GM19328 (cell line): ENCODE measurements around the gene ALG12.

Source experiments
- ATAC-seq: cut with Tn5 transposase; IDR thresholded peaks from one replicate; pipeline ENCODE4 v1.9.1; 2021; ENCODE audit warnings: mild to moderate bottlenecking, moderate library complexity; ENCODE audit not compliant: unreplicated experiment

Gene ALG12

GRCh38 chr22:49933236-49934159 is 15.3 kb upstream of the ALG12 start:
- no peak for ATAC-seq

DNA sequence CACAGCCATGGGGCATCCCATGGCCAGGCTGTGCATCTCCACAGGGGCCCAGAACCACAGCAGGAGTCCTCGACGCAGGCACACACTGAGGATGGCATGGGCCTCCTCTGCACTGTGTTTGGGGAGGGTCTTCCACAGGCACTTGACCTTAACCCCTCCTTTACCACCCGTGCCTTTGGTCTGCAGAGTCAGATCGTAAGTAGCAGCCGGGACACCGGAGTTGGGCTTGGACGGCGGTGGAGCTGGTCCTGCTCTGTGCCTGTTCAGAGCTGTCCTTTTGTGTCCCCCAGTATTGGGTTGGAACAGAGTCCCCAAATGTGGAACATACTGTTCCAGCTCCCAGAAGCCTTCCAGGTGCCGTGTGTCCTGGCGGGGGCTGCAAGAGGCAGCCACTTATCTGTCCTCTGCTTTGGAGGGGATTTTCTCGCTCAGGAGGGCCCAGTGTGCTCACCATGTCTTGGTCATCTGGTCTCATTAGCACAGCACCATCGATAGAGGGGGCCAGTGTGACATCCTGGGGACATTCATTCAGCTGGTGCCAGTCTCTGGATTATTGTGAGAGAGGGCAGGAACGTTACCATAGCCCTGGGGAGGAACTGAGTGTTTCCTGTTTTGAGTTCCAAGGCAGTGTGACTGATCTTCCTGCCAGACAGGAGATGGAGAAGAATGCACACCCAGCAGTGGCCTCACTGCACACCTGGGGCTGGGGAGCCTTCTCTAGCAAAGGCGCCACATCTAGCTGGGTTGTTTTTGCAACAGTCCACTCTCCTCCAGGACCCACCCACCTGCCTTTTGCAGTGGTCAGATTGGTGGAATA is 12.6 kb upstream of the ALG12 start:
- no peak for ATAC-seq

- ATAC-seq, result no peak
Observed at GRCh38 chr22:49929994-49930575, 11.8 kb upstream of the ALG12 start.

DNA sequence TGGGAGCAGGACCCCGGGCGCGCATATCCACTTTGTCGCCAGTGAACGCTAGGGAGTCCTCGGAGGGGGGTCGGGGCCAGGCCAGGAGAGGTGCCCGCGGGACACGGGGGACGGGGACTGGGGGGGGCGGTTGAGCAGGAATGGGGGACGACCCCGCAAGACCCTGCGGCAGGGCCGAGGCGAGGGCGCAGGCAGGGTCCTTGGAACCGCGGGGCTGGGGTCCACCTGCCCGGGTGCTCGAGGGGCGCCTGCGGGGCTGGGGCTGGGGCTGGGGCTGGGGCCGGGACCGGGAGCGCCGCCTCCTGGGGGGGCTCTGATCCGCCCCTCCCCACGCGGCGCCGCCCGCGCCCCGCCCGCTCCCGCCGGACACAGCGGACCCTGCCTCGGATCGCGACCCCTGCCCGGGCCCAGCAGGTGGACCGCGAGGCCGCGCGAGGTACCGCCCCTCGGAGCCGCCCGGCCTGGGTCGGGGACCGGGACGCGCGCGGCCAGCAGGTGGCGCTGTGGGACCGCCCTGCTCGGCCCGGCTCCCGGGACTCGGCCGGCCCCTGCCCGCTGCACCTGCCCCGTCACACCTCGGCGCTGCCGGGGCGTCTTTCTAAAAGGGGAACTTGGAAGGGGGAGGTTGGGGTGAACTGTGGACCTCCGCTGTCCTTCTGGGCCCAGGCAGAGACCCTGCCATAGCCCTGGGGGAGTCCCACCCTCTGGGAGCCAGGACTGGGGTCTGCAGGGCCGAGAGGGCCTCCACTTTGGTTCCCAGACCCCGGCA is 11.2 kb upstream of the ALG12 start:
- ATAC-seq, result no peak

DNA sequence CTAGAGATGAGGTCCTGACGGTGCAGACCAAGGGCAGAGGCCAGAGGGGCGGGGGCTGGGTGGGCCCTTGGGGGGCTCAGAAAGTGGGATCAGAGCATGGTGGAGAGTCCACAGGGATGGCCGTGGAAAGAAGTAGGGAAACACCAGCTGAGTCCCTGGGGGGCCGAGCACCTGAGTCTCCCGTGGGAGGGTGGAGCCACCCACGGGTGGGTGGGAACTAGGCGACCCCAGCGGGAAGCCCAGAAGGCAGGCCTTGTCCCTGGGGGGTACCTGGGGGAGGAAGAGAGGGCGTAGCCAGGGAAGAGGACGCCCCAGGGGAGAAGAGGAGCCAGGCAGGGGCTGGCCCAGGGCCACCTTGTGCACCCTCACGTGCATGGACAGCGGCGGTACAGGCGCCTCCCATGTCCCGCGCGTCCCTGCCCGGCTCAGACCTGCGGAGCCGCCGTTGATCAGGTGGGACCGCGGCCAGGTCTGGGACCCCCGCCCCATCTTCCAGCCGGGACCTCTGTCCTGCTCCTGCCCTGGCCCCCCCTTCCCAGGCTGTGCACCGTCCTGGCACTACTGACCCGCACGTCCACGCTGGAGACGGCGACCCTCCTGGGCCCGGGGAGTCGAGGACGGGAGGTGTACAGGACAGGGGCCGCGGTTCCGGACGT is 10.4 kb upstream of the ALG12 start:
- no peak for ATAC-seq

GRCh38 chr22:49928185-49928495 is 9.9 kb upstream of the ALG12 start:
- ATAC-seq, result no peak

- no peak for ATAC-seq
Observed at GRCh38 chr22:49927483-49928184, 9.4 kb upstream of the ALG12 start.

DNA sequence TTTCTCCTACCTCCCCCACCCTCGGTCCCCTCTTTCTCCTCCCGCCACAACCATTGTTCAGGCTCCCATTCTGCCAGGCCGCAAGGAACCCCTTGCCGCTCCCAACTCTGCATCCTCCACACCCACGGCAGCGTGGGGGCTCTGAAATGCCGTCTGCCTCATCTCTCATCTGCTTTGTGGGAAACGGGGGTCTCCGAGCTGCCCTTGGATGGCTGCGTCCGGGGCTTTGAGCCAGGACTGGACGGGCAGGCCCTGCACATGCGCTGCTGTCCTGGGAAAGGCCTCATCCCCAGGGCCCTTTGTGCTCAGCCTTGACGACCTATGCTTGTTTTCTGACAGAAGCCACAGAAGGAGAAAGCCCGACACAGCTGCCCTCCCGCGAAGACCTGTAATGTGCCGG is 8.7 kb upstream of the ALG12 start:
- no peak for ATAC-seq

GRCh38 chr22:49925525-49926128 is 7.4 kb upstream of the ALG12 start:
- no peak for ATAC-seq

GRCh38 chr22:49924113-49924833 is 6.0 kb upstream of the ALG12 start:
- no peak for ATAC-seq

DNA sequence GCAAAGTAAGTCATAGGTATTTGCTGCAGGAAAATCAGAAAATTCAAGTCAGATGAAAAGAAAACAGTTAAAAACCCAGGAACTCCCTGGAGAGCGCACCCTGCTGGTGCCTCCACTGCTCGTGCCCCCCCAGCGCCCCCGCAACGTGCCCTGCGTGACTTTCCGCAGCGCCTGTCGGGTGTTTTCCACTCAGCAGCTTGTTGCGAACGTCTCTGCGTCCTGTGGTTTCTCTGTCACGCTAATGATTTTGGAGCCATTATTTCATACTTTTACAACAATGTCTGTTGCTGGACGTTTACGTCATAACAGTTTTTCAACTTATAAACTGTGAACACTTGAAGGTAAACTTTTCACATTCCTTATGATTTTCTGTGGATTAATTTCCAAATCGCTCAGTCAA is 5.2 kb upstream of the ALG12 start:
- no peak for ATAC-seq

GRCh38 chr22:49922926-49923325 is 4.7 kb upstream of the ALG12 start:
- no peak for ATAC-seq

DNA sequence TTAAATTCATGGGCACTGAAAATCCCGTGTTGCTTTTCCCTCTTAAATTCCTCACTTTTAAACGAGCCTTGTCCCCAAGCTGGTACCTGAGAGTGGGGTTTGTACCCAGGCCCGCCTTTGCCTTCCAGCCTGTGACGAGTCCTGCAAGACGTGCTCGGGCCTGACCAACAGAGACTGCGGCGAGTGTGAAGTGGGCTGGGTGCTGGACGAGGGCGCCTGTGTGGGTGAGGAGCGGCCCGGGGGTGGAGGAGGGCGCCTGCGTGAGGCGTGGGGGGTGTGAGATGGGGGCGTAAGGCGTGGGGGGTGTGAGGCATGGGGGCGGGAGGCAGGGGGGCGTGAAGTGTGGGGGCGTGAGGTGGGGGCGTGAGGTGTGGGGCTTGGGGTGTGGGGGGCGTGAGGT is 4.2 kb upstream of the ALG12 start:
- ATAC-seq, result no peak

DNA sequence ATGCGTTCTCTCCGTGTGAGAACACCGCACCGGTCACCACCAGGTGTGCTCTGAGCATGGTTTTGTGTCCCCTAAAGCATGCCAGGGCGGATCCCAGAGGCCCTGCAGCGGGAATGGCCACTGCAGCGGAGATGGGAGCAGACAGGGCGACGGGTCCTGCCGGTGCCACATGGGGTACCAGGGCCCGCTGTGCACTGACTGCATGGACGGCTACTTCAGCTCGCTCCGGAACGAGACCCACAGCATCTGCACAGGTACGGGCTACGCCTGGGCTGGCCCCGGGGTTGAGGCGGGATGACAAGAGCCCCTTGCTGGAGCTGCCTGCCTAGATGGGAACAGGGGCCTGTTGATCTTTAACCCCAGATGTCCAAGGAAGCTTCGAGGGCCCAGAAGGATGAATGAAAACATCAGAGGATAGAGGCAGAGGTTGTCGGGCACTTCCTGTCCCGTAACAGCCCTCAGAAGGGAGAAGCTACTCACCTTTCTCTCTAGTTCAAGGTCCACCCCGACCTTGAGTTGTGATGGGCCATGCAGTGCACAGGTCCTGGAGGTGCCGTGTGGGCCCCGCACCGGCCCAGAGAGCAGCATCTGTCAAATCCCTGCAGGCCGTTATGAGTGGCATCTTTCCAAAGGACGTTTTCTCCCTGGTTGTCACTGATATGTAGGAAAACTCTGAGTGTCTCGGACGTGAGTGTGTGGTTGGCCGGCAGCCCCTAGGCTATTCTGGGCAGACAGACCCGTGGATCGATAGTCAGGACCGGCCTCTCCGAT is 3.5 kb upstream of the ALG12 start:
- no peak for ATAC-seq

GRCh38 chr22:49920859-49921258 is 2.6 kb upstream of the ALG12 start:
- no peak for ATAC-seq

- no peak for ATAC-seq
Observed at GRCh38 chr22:49918911-49919881, 958 bp upstream of the ALG12 start.

GRCh38 chr22:49916831-49917230 is 1.4 kb downstream of the ALG12 start:
- no peak for ATAC-seq
